NCI-H2196 treated with DMSO at 0.1 percent for 48 hours (cell line): ENCODE results near the gene RSAD2.
A peak's percentile ranks its signal among the peaks of the same experiment; 100 is the strongest.
"Not testable (repeated sequence)": the region's sequence is repeated elsewhere in the genome, so short reads cannot be mapped to it uniquely, and the experiment has no call there.

Experiments used
- DNase-seq: peaks from one replicate; lab custom pipeline; 2025; ENCODE audit not compliant: unreplicated experiment; lab: John Stamatoyannopoulos, UW

RSAD2 gene, protein sequence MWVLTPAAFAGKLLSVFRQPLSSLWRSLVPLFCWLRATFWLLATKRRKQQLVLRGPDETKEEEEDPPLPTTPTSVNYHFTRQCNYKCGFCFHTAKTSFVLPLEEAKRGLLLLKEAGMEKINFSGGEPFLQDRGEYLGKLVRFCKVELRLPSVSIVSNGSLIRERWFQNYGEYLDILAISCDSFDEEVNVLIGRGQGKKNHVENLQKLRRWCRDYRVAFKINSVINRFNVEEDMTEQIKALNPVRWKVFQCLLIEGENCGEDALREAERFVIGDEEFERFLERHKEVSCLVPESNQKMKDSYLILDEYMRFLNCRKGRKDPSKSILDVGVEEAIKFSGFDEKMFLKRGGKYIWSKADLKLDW

DNA sequence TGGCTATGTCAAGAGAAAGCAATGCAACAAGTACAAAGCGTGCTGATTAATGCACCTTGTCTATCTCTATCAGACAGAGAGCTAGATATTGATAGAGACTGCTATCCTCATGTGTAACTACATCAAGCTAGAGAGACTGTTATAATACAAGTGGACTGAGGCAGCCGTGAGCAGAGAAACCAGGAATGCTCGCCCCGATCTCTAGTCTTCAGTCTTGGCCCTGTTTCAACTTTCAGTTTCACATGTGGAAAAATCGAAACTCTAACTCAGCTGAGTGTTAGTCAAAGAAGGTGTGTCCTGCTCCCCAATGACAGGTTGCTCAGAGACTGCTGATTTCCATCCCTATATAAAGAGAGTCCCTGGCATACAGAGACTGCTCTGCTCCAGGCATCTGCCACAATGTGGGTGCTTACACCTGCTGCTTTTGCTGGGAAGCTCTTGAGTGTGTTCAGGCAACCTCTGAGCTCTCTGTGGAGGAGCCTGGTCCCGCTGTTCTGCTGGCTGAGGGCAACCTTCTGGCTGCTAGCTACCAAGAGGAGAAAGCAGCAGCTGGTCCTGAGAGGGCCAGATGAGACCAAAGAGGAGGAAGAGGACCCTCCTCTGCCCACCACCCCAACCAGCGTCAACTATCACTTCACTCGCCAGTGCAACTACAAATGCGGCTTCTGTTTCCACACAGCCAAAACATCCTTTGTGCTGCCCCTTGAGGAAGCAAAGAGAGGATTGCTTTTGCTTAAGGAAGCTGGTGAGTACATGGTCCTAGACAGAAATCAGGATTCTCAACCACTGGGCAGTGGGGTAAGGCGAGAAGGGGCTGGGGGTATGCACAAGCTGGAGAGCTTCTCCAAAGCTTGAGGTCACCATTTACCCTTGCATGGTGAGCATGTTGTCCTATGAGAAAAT is at the start of gene RSAD2:
Gene RSAD2 (plus strand): TSS at position 376 of the 903 bp plus-strand sequence. CDS start 24 bp downstream, at position 400.
- DNase-seq, result peak; percentile 50

DNA sequence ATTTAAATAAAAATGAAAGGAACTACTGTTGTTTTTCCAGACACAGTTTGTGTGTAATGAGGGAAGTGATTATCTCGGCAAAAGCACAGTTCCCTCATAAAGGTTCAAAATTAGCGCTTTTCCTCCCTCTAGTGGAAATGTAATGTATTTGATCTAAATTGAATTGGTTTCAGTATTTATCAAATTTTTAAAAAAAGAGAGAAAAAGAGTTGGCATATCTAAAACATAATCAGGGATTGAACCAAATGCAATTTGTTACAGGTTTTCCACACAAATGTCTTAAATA is 49.3 kb upstream of the RSAD2 start:
- DNase-seq, result no peak

DNA sequence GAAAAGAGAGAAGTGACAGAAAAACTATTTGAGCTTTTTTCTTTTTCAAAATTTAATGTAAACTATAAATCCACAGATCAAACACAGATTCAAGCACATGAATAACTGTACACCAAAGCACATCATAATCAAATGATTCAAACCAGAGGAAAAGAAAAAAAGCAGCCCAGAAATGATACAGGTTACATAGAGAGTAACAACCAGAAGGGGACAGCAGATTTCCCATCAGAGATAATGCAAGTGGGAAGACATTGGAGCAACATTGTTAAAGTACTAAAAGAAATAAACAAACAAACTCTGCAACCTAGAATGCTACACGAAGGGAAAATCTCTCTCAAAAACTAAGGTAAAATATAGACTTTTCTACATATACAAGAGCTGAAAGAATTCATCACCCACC is 46.3 kb upstream of the RSAD2 start:
- no peak for DNase-seq

DNA sequence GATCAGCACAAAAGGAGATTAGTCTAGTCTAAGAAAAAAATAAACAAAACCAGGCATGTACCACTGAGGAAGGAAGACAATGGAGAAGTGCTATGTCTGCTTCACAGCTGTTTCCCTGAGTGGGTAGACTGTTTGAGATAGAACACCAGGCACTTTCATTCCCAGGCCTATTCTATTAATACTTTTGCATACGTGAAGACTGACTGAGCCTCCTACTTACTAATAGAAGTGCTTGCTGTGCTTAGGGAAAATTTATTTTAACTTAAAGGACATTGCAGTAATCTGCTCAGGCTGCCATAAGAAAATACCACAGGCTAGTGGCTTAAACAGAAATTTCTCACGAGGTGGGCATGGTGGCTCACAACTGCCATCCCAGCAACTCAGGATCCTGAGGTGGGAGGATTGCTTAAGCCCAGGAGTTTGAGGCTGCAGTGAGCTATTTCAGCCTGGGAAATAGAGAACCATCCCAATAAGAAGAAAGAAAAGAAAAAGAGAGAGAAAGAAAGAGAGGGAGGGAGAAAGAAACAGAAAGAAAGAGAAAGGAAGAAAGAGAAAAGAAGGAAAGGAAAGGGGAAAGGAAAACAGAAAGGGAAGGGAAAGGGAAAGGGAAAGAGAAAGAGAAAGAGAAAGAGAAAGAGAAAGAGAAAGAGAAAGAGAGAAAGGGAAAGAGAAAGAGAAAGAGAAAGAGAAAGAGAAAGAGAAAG is 44.8 kb upstream of the RSAD2 start:
- no peak for DNase-seq

DNA sequence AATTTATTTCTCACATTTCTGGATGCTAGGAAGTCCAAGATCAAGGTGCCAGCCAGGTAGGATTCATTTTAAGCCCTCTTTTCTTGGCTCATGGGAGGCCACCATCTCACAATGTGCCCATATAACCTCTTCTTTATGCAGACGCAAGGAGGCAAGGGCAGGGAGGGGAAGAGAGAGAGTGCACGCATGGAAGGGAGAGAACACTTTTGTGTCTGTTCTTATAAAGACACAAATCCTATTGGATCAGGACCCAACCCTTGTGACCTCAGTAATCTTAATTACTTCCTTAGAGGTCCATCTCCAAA is 44.3 kb upstream of the RSAD2 start:
- DNase-seq, result no peak

DNA sequence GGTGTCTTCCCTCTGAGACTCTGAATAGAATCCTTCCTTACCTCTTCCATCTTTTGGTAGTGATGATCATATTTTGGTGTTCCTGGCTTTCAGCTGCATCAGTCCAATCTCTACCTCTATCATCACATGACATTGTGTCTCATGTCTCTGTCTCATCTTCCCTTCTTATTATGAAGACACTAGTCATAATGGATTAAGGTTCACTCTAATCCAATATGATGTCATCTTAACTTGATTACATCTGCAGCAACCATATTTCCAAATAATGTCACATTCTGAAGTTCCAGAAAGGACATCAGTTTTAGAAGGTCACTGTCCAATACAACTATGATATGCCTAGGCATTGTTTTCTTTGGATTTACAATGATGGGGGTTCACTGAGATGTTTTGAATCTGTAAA is 43.4 kb upstream of the RSAD2 start:
- DNase-seq, result no peak

DNA sequence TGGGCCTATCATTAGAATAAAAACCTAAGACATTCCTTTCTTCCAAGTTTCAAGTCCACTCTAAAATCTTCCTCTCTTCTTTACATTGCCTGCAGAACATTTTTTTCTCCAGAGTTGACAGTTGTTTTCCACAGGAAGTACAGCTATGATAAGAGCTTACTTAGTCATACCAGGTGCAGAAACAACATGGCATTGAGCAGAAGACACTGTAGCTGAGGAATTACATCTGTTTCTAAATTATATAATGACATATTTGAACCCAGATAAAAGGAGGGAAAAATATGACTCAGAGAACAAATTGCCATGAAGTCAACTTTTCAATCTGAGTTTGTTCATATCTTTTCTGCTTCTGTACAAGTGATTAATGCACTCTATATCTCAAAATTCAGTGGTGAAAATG is 42.1 kb upstream of the RSAD2 start:
- DNase-seq, result no peak

DNA sequence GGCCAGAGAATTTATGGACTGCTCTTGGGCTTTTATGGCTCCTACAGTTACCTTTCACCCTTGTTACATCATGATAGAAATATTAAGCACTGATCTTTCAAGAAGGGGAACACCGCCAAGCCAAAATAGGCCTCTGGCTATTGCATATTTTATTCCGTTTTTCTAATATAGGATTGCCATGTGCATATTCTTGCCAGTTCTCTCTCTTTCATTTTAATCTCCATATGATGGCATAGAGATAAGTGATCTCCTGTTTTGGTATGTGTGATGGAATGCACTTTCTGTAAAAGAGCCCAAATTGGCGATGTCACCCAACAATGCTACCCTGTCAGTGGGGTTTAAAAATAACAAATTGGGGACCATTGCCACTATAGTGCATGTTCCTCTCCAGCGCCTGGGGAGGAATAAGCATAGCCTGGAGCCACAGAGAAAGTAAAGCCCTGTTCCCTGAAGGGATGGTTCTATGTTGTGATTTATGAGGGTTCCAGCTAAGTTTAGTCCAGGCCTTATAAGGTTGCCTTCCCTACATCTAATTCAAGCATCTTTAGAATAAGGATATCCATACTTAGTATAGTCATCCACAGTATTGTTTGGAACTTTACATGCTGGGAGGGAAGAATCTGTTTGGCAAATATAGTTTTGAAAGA is 38.8 kb upstream of the RSAD2 start:
- DNase-seq, result no peak

DNA sequence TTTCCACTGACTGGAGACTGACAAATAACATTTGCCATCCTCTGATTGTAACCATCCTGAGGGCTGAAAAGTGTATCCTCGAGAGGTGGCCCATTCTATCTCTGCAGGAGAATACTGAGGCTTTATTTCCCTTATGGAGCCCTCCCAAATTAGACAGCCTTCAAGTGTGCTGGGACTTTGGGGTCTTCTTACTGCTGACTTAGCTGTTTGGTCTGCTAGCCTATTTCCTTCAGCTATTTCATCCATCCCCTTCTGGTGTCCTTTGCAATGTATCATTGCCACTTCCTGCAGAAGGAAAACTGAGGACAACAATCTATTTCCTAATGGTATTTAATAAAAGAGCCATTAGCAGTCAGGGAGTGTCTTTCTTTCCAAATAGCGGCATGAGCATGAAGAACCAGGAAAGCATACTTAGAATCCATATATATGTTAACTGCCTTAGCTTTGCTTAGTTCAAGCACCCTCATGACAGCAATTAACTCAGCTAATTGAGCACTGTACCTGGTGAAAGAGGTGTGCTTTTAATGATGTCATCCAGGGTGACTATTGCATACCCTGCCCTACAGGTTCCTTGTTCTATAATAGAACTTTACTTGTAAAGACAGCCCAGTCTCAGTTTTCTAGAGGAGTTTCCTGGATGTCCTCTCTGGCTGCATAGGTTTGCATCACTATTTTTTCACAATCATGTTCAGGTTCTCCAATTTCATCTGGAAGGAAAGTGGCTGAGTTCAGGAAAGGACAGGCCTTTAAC is 35.9 kb upstream of the RSAD2 start:
- no peak for DNase-seq

DNA sequence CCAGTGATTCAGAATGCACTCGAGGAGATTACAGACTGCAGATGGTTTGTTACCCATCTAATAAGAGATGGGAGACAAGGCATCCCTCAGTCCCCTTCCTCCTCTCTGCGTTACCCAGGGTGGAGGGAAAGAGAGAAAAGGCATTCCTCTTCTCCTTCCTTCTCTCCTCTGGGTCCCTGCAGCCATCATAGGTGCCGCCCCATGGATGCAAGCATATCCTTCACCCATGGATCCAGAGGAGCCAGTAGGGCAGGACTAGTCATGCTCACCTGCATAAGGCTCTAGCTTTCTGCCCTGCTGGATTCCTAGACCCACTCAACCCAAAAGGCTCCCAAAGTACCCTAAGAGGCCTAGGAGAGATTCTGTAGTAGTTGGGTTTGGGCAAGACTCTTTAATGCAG is 32.3 kb upstream of the RSAD2 start:
- DNase-seq, result no peak

DNA sequence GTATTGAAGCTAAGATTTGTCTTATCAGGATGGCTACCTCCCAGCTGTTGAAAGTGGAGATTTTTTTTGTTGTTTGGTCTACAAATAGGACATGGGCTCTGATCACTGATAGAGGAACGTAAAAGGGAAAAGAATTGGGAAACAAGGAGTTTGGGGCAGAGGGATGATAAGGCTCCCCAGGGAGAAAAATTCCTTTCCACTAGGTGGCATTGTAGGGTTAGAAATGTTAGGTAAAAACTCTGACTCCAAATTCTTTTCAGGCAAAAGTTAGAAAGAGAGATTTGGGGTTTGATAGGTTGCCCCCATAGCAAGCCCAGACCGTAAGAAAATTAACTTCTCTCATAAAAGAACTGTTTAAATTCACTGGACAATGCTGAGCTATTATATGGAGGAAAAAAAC is 31.7 kb upstream of the RSAD2 start:
- no peak for DNase-seq

DNA sequence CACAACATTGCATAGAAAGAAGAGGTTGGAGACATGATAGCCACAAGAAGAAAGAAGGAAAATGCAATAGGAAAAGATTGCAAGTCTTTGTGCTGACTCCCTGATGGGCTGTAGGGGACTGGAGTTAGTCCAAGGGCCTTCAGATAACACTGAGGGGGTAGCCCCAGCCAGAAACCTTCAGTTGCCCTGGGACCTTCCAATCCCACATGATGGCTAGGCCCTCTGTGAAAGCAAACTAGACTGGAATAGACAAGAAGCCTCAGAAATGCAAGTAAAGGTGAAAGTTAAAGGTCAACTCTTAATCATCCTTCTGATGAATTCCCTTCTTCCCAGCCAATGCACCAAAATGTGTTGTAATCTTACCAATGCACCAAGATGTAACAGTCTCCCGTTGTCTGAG is 31.0 kb upstream of the RSAD2 start:
- no peak for DNase-seq

DNA sequence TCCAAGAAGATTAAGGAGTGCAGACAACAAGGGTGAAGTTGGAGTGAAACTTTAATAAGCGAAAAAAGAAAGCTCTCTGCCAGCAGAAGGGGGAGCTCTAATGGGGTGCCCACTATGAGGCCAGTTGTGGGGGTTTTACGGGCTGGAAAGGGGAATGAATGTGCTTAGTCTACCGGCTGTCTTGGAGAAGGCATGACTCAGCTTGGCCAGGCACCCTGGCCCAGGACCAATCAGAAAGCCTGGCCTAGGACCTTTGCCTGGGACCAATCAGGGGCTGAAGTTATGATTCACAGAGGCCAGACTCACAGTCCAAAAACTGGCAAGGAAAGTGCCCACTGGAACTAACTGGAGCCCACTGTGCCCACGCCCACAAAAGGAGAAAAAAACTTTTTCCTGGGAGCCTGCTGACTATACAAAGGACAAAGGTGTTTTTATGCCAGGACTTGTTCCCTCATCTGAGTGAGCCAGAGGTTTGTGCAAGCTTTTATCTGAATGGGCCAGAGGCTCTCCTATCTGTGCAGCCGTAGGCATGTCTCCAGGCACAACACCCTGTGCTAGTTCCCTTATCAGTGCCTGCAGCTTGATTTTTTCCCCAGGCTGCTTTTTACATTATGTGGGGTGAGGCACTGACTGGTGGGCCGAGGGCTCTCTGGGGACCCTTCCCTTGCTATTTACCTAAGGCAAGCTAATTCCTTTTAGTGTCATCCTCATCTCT is 30.5 kb upstream of the RSAD2 start:
- DNase-seq, result no peak

DNA sequence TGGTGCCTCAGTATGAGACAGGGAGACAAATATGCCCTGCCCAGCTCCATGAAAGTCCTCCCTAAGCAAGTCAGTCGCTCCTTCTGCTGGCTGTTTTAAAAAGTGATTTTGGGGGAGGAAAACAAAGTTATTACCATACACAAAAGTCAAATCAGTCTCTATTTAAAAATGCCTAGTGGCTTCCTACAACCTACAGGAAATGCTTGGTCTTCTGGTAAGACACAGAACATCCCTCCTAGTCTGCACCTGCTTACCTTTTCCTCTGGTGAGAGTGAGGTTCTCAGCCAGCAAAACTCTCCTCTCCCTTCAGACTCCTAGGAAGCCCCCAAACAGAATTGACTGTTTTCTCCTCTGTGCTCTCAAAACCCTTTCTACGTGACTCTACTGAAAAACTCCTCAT is 25.4 kb upstream of the RSAD2 start:
- no peak for DNase-seq

DNA sequence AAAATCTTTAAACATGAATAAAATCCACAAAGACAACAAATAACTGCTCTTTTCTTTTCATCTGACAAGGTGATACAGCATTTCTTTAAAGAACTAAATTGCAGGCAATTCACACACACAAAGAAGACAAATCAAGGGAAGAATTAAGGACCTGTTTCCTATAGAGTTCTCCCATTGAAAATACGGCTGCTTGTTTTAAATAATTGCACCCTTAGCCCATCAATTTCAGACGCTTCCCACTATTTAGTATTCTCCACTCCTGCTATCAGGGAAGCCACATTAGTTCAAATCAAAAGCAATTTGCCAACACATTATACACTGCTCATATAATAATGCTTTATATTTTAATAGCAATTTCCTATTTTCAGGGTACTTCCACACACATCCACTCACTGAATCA is 23.2 kb upstream of the RSAD2 start:
- DNase-seq, result no peak

DNA sequence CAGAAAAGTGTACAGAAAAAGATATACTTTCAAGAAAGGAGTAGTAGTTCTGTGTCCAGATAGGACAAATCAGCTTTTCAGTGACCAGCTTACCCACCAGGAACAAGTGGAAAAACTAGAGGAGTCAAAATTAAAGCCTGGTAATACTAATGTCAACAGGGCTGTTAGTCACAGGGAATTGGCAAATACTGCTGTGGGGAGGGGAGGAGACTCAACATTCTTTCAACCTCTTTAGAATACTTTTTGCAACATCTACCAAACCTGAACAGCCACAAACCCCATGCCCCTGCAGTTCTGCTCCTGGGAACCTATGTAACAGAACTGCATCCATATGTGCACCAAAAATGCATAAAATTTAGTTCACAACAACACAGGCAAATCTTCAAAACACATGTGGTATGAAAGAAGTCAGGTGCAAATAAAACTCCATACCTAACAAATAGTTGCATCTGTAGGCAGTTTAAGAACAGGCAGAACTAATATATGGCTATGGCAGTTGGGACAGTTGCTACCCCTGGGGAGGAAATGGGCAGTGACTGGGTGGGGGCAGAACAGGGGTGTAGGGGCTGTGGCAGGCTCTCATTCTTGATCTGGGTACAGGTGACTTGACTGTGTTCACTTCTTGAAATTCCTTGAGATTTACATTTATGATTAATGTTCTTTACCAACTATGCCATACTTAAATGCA is 21.6 kb upstream of the RSAD2 start:
- no peak for DNase-seq

DNA sequence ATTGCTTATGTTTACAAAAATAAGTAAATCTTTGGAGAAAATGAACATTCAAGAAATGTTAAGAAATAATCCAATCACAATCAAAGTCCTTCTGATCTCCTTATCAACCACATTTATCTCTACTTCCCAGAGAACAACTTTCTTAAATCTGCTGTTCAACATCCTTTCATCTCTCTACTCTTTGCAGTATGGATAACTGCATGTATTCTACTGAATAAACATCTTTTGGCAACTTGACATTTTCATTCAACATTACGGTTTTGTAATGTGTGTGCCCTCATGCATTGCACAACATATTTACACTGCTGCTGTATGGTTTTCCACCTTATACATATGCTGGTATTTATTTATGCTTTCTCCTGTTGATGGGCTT is 21.0 kb upstream of the RSAD2 start:
- no peak for DNase-seq

DNA sequence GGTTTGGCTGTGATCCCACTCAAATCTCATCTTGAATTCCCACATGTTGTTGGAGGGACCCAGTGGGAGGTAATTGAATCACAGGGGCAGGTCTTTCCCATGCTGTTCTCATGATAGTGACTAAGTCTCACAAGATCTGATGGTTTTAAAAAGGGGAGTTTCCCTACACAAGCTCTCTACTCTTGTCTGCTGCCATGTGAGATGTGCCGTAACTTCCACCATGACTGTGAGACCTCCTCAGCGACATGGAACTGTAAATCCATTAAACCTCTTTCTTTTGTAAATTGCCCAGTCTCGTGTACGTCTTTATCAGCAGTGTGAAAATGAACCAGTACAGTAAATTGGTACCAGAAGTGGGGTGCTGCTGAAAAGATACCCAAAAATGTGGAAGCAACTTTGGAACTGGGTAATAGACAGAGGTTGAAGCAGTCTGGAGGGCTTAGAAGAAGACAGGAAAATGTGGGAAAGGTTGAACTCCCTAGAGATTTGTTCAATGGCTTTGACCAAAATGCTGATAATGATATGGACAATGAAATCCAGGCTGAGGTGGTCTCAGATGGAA is 19.0 kb upstream of the RSAD2 start:
- not testable (repeated sequence) for DNase-seq

DNA sequence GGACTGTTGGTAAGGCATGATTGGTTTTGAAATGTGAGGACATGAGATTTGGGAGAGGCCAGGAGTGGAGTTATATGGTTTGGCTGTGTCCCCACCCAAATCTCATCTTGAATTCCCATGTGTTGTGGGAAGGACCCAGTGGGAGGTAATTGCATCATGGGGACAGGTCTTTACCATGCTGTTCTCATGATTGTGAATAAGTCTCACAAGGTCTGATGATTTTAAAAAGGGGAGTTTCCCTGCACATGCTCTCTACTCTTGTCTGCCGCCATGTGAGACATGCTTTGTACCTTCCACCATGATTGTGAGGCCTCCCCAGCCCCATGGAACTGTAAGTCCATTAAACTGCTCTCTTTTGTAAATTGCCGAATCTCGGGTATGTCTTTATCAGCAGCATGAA is 17.3 kb upstream of the RSAD2 start:
- DNase-seq, result no peak
